HG02642 (cell line): Measurements from ENCODE around the gene APOL2.

ENCODE experiments used
- ATAC-seq: cut with Tn5 transposase; IDR thresholded peaks from one replicate; pipeline ENCODE4 v1.9.1; 2021; ENCODE audit warnings: mild to moderate bottlenecking; ENCODE audit not compliant: unreplicated experiment, poor library complexity

The APOL2 gene

GRCh38 chr22:36182056-36182455, 57.3 kb downstream of the APOL2 start:
- ATAC-seq, result no peak

GRCh38 chr22:36180928-36181327, 58.4 kb downstream of the APOL2 start:
- no peak for ATAC-seq

- no peak for ATAC-seq
Measured at GRCh38 chr22:36180038-36180880, 59.1 kb downstream of the APOL2 start.

GRCh38 chr22:36177160-36177559, 62.2 kb downstream of the APOL2 start:
- no peak for ATAC-seq
